Right atrium auricular region (tissue), 2 donors: ENCODE measurements around the gene MRPL46. TPM values are rescaled to one million over a fixed set of nuclear protein-coding genes. Genes with fewer than 3 reads are reported as not detected.

Source experiments
- DNase-seq: peaks from one replicate; pipeline ENCODE4 v3.0.0-alpha.2; 2019; ENCODE audit warnings: low spot score
- H3K27ac ChIP-seq, 2 donors: fragments of 200-600 bp; sonication (generic); 1 replicate in 1 of 2; 2 replicates in 1 of 2; pipeline ENCODE4 v1.5.1; 2016 to 2019
- H3K27me3 ChIP-seq, 2 donors: fragments of 200-600 bp; sonication (generic); one replicate each; pipeline versions ENCODE4 v1.5.1 to v1.6.0; 2017 to 2019
- H3K36me3 ChIP-seq: fragments of 200-600 bp; sonication (generic); one replicate; pipeline ENCODE4 v1.5.1; 2016
- H3K4me1 ChIP-seq, 2 donors: fragments of 200-600 bp; sonication (generic); one replicate each; pipeline versions ENCODE4 v1.5.1 to v1.6.0; 2017 to 2019
- H3K4me3 ChIP-seq, 2 donors: fragments of 200-600 bp; sonication (generic); 1 replicate in 1 of 2; 2 replicates in 1 of 2; pipeline ENCODE4 v1.5.1; 2017 to 2019; ENCODE audit warnings: mild to moderate bottlenecking in 1 of 2, moderate library complexity in 1 of 2
- H3K9me3 ChIP-seq, 2 donors: fragments of 200-600 bp; sonication (generic); one replicate each; pipeline ENCODE4 v1.5.1; 2019
- total RNA-seq, 2 donors: library from RNA; depleted of rRNA; stranded (reverse); fragments of >200 nt; gene quantifications; one replicate each; pipeline ENCODE4 v1.1.0, GENCODE V29; 2016
- TF ChIP-seq, protein P1 (sequence below), 2 donors: fragments of 200-600 bp; sonication (generic); IDR thresholded peaks; one replicate each; pipeline ENCODE4 v1.5.1; 2019; ENCODE audit warnings: antibody characterized with exemption in 2 of 2

MRPL46 gene
- total RNA-seq, 2 donors from 2014 or later: 26.1 to 43.5 TPM

DNA sequence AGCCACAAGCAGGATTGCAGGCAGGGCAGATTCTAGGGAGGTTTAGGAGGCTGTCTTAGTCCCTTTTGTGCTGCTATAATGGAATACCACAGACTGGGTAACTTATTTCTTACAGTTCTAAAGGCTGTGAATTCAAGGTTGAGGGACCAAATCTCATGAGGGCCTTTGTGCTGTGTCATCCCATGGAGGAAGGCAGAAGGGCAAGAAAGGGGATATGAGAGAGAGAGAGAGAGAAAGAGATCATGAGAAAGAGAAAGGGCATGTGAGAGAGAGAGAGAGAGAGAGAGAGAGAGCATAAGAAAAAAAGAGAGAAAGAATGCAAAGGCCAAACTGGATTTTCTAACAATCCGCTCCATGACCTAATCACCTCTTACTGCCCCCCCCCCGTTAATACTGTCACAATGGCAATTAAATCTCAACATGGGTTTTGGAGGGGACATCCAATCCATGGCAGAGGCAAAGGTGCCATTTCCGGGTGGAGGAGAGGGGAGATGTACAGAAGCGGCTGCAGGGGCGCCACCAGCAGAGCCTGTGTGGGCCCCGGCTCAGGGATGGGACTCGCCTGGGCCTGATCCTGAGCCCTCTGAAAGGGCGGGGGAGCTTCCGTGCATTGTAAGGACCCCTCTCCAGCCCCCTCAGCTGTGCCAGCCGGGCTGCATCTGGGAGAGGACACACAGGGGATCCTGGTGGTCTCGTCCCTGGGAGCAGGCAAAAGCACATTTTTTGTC, 20.8 kb upstream of the MRPL46 start:
- no peak for DNase-seq
- TF ChIP-seq, protein P1, sequence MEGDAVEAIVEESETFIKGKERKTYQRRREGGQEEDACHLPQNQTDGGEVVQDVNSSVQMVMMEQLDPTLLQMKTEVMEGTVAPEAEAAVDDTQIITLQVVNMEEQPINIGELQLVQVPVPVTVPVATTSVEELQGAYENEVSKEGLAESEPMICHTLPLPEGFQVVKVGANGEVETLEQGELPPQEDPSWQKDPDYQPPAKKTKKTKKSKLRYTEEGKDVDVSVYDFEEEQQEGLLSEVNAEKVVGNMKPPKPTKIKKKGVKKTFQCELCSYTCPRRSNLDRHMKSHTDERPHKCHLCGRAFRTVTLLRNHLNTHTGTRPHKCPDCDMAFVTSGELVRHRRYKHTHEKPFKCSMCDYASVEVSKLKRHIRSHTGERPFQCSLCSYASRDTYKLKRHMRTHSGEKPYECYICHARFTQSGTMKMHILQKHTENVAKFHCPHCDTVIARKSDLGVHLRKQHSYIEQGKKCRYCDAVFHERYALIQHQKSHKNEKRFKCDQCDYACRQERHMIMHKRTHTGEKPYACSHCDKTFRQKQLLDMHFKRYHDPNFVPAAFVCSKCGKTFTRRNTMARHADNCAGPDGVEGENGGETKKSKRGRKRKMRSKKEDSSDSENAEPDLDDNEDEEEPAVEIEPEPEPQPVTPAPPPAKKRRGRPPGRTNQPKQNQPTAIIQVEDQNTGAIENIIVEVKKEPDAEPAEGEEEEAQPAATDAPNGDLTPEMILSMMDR (IDR thresholded peaks at IDR 0.05): no peak

DNA sequence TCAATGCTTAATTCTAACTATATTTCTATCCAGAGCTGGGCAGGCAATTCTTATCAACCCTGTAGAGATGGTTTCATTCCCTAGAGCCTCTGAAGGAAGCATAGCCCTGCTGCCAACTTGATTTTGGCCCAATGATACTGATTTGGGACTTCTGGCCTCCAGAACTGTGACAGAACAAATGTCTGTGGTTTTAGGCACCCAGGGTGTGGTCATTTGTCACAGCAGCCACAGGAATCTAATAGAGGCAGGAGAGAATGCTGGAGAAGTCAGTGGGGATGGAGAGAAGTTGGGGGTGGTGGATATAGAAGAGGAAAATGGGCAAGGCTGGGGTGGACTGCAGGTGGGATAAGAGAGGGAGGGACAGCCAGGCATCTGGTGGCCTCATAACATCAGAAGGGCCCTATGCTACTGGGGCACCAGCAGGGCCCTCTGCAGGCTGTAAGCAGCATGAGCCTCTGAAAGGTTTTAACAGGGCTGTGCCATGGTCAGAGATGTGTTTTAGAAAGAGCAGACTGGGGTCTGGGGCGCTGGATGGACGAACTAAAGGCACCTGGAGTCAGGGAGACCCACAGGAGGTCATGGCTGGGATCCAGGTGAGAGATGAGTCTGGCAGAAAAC, 20.1 kb upstream of the MRPL46 start:
- TF ChIP-seq, protein P1 (IDR thresholded peaks at IDR 0.05): no peak
- Histone ChIP-seq H3K27ac (no peak overlapping the region), H3K36me3 (no peaks in the 10 kb centered on the region), H3K4me3 (no peak overlapping the region), H3K27me3 (no peaks in the 10 kb centered on the region), H3K9me3 (no peaks in the 10 kb centered on the region), H3K4me1 (no peaks in the 10 kb centered on the region)
- no peak for DNase-seq

More for the DNA sequence above, 20.8 kb upstream of the MRPL46 start:
- no peak overlapping the region for H3K27ac ChIP-seq
- H3K36me3 ChIP-seq: no peaks in the 10 kb centered on the region
- no peak overlapping the region for H3K4me3 ChIP-seq
- H3K27me3 ChIP-seq: no peaks in the 10 kb centered on the region
- no peaks in the 10 kb centered on the region for H3K4me1 ChIP-seq
- no peaks in the 10 kb centered on the region for H3K9me3 ChIP-seq

DNA sequence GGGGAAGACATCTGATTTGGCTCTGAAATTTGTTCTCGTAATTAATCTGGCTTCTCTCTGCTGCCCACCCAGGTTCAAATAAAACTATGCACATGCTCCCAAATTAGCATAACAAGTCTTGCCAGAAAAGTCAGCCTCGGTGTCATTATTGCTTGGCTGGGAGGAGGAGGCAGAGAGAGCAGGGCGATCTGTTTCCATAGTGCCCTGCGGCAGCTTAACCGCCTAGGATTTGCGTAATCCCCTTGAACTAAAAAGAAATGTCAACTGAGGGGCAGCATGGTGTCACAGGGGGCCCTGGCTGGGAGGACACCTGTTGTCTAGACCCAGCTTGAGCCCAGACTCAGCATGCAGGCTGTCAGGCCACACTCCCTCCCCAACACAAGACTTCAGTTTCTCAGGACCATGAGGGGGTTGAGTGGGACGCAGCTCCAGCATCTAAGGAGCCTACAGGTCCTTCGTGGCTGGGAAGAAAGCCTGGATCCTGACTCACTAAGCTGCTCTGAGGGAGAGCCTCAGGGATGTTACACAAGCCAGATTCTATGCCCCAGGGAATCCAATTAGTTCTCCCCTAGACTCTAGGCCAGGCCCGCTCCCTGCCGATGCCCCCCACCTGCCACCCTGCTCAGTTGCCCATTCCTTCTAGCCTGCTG, 17.6 kb upstream of the MRPL46 start:
- TF ChIP-seq, protein P1 (IDR thresholded peaks at IDR 0.05): no peak

DNA sequence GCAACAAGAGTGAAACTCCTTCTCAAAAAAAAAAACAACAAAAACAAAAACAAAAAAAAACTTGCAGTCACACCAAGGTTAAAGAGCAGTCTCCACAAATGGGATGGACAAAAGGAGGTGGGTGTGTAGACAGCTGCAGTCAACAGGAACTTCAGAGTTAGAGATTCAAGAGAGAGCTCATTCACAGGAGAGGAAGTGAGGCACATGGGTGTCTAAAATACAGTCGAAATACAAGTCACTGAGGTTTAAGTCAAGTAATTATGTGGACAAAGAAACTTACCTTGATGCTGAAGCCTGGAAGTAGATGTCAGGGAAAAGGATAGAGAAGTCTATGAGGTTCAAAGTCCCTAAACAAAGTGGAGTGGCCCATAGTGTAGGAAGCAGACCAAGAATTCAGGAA, 15.1 kb upstream of the MRPL46 start:
- Histone ChIP-seq H3K36me3 (peaks cover 11% of the 10 kb centered on the region), H3K9me3 (no peaks in the 10 kb centered on the region), H3K27me3 (no peaks in the 10 kb centered on the region), H3K27ac (no peak overlapping the region), H3K4me3 (no peak overlapping the region), H3K4me1 (no peaks in the 10 kb centered on the region)
- TF ChIP-seq, protein P1 (IDR thresholded peaks at IDR 0.05): no peak
- no peak for DNase-seq

More for the DNA sequence above, 17.6 kb upstream of the MRPL46 start:
- DNase-seq: no peak
- no peak overlapping the region for H3K4me3 ChIP-seq
- H3K4me1 ChIP-seq: no peaks in the 10 kb centered on the region
- no peaks in the 10 kb centered on the region for H3K36me3 ChIP-seq
- no peaks in the 10 kb centered on the region for H3K9me3 ChIP-seq
- no peak overlapping the region for H3K27ac ChIP-seq
- H3K27me3 ChIP-seq: no peaks in the 10 kb centered on the region

DNA sequence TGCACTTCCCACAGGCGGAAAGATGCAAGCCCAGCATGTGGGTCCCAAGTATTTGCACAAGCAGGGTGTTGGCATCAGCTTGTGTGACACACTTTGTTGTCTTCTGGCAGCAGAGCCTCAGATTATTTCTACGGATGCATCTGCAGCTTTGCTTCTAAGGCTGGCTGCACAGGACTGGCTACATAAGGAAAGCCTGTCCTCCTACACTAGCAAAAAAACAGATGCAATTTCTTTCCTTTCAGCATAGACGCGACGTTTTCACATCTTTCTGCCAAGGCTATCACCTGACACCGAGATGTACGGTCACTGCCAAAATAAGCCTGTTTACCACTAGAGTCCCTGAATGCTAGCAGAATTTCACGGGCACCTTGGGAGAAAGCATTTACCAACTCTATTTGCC, 13.8 kb upstream of the MRPL46 start:
- TF ChIP-seq, protein P1 (IDR thresholded peaks at IDR 0.05): no peak
- H3K4me1 ChIP-seq: no peaks in the 10 kb centered on the region
- H3K4me3 ChIP-seq: no peak overlapping the region
- peaks cover 21% of the 10 kb centered on the region for H3K36me3 ChIP-seq
- DNase-seq: no peak
- H3K9me3 ChIP-seq: no peaks in the 10 kb centered on the region
- H3K27me3 ChIP-seq: no peaks in the 10 kb centered on the region
- H3K27ac ChIP-seq: no peak overlapping the region
